Fibroblast of lung (primary cell): ENCODE data around the gene CASR. TPM values are rescaled to one million over a fixed set of nuclear protein-coding genes. Genes with fewer than 3 reads are reported as not detected.
"Not testable (repeated sequence)": the region's sequence is repeated elsewhere in the genome, so short reads cannot be mapped to it uniquely, and the experiment has no call there.

ENCODE experiments used
- DNase-seq, 2 donors: peaks; one replicate each; pipeline versions ENCODE4 v3.0.0 to v3.0.0-alpha.2; 2010; ENCODE audit warnings: low read depth in 2 of 2
- H2AFZ ChIP-seq: 2 replicates; pipeline ENCODE4 v1.5.1; 2012; ENCODE audit warnings: low read length, control low read depth, inconsistent platforms
- H3K27ac ChIP-seq: 2 replicates; pipeline ENCODE4 v1.5.1; 2011; ENCODE audit warnings: low read length, control low read depth; ENCODE audit not compliant: insufficient read depth
- H3K27me3 ChIP-seq: 2 replicates; pipeline ENCODE4 v1.5.1; 2011; ENCODE audit warnings: mild to moderate bottlenecking, low read length; ENCODE audit not compliant: control insufficient read depth, insufficient read depth
- H3K36me3 ChIP-seq: 2 replicates; pipeline ENCODE4 v1.5.1; 2011; ENCODE audit warnings: low read length; ENCODE audit not compliant: control insufficient read depth, insufficient read depth
- H3K4me1 ChIP-seq: 2 replicates; pipeline ENCODE4 v1.5.1; 2011; ENCODE audit warnings: low read length; ENCODE audit not compliant: control insufficient read depth, insufficient read depth; ENCODE audit errors: extremely low read depth
- H3K4me2 ChIP-seq: 2 replicates; pipeline ENCODE4 v1.5.1; 2011; ENCODE audit warnings: low read length, control low read depth; ENCODE audit not compliant: insufficient read depth; ENCODE audit errors: extremely low read depth
- H3K4me3 ChIP-seq, 4 experiments: fragments of 200-600 bp in 1 of 4; sonication (generic) in 1 of 4; replicated peaks in 1 of 4; 2 replicates each; pipeline ENCODE4 v1.5.1; 2011 to 2016; ENCODE audit warnings: low read length in 4 of 4, low read depth in 3 of 4, mild to moderate bottlenecking in 3 of 4, control low read depth in 2 of 4, inconsistent platforms in 1 of 4, mixed read lengths in 1 of 4; ENCODE audit not compliant: insufficient read depth in 1 of 4; ENCODE audit errors: control extremely low read depth in 1 of 4
- H3K79me2 ChIP-seq: 2 replicates; pipeline ENCODE4 v1.5.1; 2012; ENCODE audit warnings: mild to moderate bottlenecking, low read length, inconsistent platforms; ENCODE audit not compliant: control insufficient read depth, insufficient read depth
- H3K9ac ChIP-seq: 2 replicates; pipeline ENCODE4 v1.5.1; 2011; ENCODE audit warnings: mild to moderate bottlenecking, low read length, control low read depth; ENCODE audit not compliant: insufficient read depth
- H3K9me3 ChIP-seq: 2 replicates; pipeline ENCODE4 v1.5.1; 2012; ENCODE audit warnings: low read depth, low read length; ENCODE audit not compliant: control insufficient read depth, insufficient read depth
- H4K20me1 ChIP-seq: 2 replicates; pipeline ENCODE4 v1.5.1; 2011; ENCODE audit warnings: low read length; ENCODE audit not compliant: control insufficient read depth, insufficient read depth; ENCODE audit errors: extremely low read depth
- CTCF ChIP-seq, 2 donors: IDR thresholded peaks in 1 of 2; conservative IDR thresholded peaks in 1 of 2; 1 replicate in 1 of 2; 2 replicates in 1 of 2; pipeline ENCODE4 v1.5.1; 2011 to 2012; ENCODE audit warnings: low read length in 2 of 2, control low read depth in 1 of 2, inconsistent platforms in 1 of 2, low read depth in 1 of 2, mild to moderate bottlenecking in 1 of 2
- EZH2 ChIP-seq: IDR thresholded peaks from 2 replicates; pipeline ENCODE4 v1.5.1; 2012; ENCODE audit warnings: low read length, control low read depth, mild to moderate bottlenecking; ENCODE audit errors: missing control alignments
- polyA plus RNA-seq, 2 donors: library from polyadenylated mRNA; depleted of rRNA in 1 of 2; stranded (reverse) in 1 of 2; unstranded in 1 of 2; fragments of >200 nt; gene quantifications; 2 replicates each; pipeline ENCODE4 v1.2.1, GENCODE V29; 2011 to 2012; ENCODE audit warnings: missing spikeins in 1 of 2
- total RNA-seq: library from RNA; depleted of rRNA; stranded (reverse); fragments of >200 nt; gene quantifications from 2 replicates; pipeline ENCODE4 v1.2.1, GENCODE V29; 2014

The CASR gene
- total and polyA plus RNA-seq, 2 donors (not counting 1 experiment from before 2014, with no cell fraction given): under 0.01 TPM; not detected in 1

- H3K4me1 ChIP-seq: no peaks in the 10 kb centered on the region
- H3K9me3 ChIP-seq: no peaks in the 10 kb centered on the region
- H3K79me2 ChIP-seq: no peaks in the 10 kb centered on the region
- H3K27me3 ChIP-seq: no peaks in the 10 kb centered on the region
- H4K20me1 ChIP-seq: no peaks in the 10 kb centered on the region
- H3K36me3 ChIP-seq: no peaks in the 10 kb centered on the region
- no peak for DNase-seq
- no peak overlapping the region for H3K27ac ChIP-seq
- no peak overlapping the region for H3K4me3 ChIP-seq
- H3K9ac ChIP-seq: no peak overlapping the region
- no peak overlapping the region for H2AFZ ChIP-seq
- H3K4me2 ChIP-seq: no peak overlapping the region
- TF ChIP-seq EZH2 (no peak), CTCF (conservative IDR thresholded peaks at IDR 0.05 in 1 of 2, IDR thresholded peaks at IDR 0.05 in 1 of 2; ENCODE audit: low read depth in 1 of 2, low read length in 2 of 2) (no peak)
Measured at GRCh38 chr3:122148941-122149627, 34.4 kb upstream of the CASR start.

- Histone ChIP-seq H3K79me2 (no peaks in the 10 kb centered on the region), H2AFZ (no peak overlapping the region), H3K27me3 (no peaks in the 10 kb centered on the region), H3K4me3 (no peak overlapping the region), H3K4me1 (no peaks in the 10 kb centered on the region), H3K4me2 (no peak overlapping the region), H3K36me3 (no peaks in the 10 kb centered on the region), H3K9ac (no peak overlapping the region), H3K9me3 (no peaks in the 10 kb centered on the region), H4K20me1 (no peaks in the 10 kb centered on the region), H3K27ac (no peak overlapping the region)
- no peak for TF ChIP-seq CTCF (conservative IDR thresholded peaks at IDR 0.05 in 1 of 2, IDR thresholded peaks at IDR 0.05 in 1 of 2; ENCODE audit: low read depth in 1 of 2, low read length in 2 of 2)
- TF ChIP-seq EZH2: no peak
- DNase-seq: no peak
Measured at GRCh38 chr3:122151480-122151879, 32.0 kb upstream of the CASR start.

GRCh38 chr3:122164983-122165382, 18.5 kb upstream of the CASR start:
- DNase-seq, H3K4me1 ChIP-seq, H3K27ac ChIP-seq, H3K9me3 ChIP-seq, H3K79me2 ChIP-seq, H2AFZ ChIP-seq, H3K9ac ChIP-seq, H3K27me3 ChIP-seq, H3K4me3 ChIP-seq, H3K36me3 ChIP-seq, H3K4me2 ChIP-seq, H4K20me1 ChIP-seq: not testable (repeated sequence)
